Left ventricle myocardium inferior (tissue), 1 donor: ENCODE data around the gene TCF4. TPM values are rescaled to one million over a fixed set of nuclear protein-coding genes. Genes with fewer than 3 reads are reported as not detected.

Experiments used
- DNase-seq: peaks from one replicate; pipeline ENCODE4 v3.0.0-alpha.2; 2020
- H3K27ac ChIP-seq: fragments of 200-600 bp; replicated peaks from 2 replicates; pipeline ENCODE4 v1.8.0; 2021
- H3K27me3 ChIP-seq: fragments of 200-600 bp; 2 replicates; pipeline ENCODE4 v1.8.0; 2021; ENCODE audit warnings: low read depth
- H3K36me3 ChIP-seq: fragments of 200-600 bp; 2 replicates; pipeline ENCODE4 v1.8.0; 2021
- H3K4me1 ChIP-seq: fragments of 200-600 bp; 2 replicates; pipeline ENCODE4 v1.8.0; 2021
- H3K4me3 ChIP-seq: fragments of 200-600 bp; 2 replicates; pipeline ENCODE4 v1.8.0; 2021; ENCODE audit warnings: mild to moderate bottlenecking, moderate library complexity
- H3K9me3 ChIP-seq: fragments of 200-600 bp; replicated peaks from 2 replicates; pipeline ENCODE4 v1.8.0; 2021
- intact Hi-C: fragments of 100-400 bp; cut with micrococcal nuclease; formaldehyde crosslinking; loops from one replicate; pipeline ENCODE4 v1.11.0; 2022
- total RNA-seq: library from RNA; stranded (reverse); fragmentation: NEBNext Ultra II Directional; extraction: Animal tissue kit (Norgen Biotek cat#: 25700); gene quantifications from one replicate; pipeline ENCODE4 v1.2.1, GENCODE V29; 2021
- TF ChIP-seq, protein P1 (sequence below): fragments of 200-600 bp; IDR thresholded peaks from 2 replicates; pipeline ENCODE4 v1.8.0; 2021; ENCODE audit warnings: antibody characterized with exemption, mild to moderate bottlenecking, borderline replicate concordance
- donor health status: DM: no; HTN: yes; CAD: no; lungs with severe emphysema.

The TCF4 gene
- total RNA-seq, 1 donor from 2014 or later = 58.9 TPM

DNA sequence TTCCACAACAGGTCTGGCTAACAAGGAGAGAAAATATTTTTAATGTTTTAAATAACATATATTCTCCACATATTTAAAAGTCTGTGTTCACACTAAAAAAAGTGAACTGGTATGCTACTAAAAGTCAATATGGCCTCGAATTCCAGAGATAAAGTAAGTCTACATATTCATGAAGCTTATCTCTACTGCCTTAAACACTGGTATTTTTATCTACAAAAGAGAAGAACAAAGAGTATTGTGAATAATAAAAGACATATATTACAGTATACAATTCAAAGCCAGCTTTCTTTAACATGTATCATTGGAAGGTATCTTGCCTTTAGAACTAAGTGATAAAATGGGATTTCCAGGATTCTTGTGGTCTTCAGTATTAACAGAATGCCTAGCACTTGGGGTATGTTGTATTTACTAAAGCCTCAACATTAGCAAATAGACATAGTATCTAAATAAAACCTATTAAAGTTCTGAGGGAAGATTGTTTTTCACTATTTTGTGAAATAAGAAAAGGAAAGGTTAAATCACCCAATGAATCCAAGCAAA, 325.9 kb downstream of the TCF4 start:
- TF ChIP-seq, protein P1, sequence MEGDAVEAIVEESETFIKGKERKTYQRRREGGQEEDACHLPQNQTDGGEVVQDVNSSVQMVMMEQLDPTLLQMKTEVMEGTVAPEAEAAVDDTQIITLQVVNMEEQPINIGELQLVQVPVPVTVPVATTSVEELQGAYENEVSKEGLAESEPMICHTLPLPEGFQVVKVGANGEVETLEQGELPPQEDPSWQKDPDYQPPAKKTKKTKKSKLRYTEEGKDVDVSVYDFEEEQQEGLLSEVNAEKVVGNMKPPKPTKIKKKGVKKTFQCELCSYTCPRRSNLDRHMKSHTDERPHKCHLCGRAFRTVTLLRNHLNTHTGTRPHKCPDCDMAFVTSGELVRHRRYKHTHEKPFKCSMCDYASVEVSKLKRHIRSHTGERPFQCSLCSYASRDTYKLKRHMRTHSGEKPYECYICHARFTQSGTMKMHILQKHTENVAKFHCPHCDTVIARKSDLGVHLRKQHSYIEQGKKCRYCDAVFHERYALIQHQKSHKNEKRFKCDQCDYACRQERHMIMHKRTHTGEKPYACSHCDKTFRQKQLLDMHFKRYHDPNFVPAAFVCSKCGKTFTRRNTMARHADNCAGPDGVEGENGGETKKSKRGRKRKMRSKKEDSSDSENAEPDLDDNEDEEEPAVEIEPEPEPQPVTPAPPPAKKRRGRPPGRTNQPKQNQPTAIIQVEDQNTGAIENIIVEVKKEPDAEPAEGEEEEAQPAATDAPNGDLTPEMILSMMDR = no peak
- peaks cover 56% of the 10 kb centered on the region for H3K36me3 ChIP-seq
- no peak overlapping the region for H3K4me3 ChIP-seq
- H3K27me3 ChIP-seq = no peaks in the 10 kb centered on the region
- no peak for DNase-seq
- H3K27ac ChIP-seq = peak overlapping the region; percentile 28
- H3K4me1 ChIP-seq = peaks cover 51% of the 10 kb centered on the region
- intact Hi-C loops = loop anchor here (10.0 kb wide), 1 partner anchor 53 kb away; no protein-coding TSS in a partner anchor
- H3K9me3 ChIP-seq = no peaks in the 10 kb centered on the region

DNA sequence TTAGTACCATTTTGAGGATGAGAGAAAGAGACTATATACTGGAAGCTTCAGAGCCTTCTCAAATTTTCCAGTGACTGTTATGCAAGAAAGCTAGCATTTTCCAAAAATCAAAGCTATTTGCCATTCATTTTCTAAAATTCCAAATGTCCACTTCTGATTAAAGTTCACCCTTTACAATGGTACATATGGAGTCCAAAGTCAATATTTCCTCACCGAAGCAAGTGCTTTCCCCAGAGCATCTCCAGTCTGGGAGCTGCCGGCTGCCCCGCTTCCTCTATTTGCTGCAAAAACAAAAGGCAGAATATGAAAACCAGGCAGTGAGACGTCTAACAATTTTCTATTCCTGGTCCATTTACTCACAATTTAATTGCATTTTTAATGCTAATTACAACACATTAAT, 326.7 kb downstream of the TCF4 start:
- Histone ChIP-seq H3K27me3 (no peaks in the 10 kb centered on the region), H3K4me3 (no peak overlapping the region), H3K4me1 (peaks cover 42% of the 10 kb centered on the region), H3K36me3 (peaks cover 57% of the 10 kb centered on the region), H3K27ac (peak overlapping the region; percentile 28), H3K9me3 (no peaks in the 10 kb centered on the region)
- intact Hi-C loops = loop anchor here (10.0 kb wide), 1 partner anchor 54 kb away; no protein-coding TSS in a partner anchor
- TF ChIP-seq, protein P1 = no peak
- DNase-seq = no peak

DNA sequence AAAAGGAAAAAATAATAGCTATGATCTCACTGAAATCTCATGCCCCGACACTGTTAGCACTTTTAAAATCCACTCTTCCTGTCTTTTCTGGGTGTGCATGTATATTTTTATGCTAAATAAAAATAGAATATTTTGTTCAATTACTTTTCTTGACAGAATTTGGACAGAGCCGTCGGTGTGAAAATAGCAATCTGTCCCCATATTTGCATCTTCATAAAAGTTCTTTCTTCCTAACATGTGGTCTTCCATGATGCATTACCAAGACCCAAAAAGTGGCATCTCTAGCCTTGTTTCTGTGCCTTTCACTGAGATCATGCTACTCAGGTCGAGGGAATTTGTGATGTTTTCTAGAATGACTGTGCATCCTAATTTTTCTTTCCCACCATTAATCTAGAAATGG, 329.9 kb downstream of the TCF4 start:
- Histone ChIP-seq H3K4me3 (no peak overlapping the region), H3K4me1 (peaks cover 24% of the 10 kb centered on the region), H3K36me3 (peaks cover 79% of the 10 kb centered on the region), H3K9me3 (no peaks in the 10 kb centered on the region), H3K27me3 (no peaks in the 10 kb centered on the region), H3K27ac (no peak overlapping the region)
- intact Hi-C loops = no loop called here
- no peak for DNase-seq
- TF ChIP-seq, protein P1 = no peak

DNA sequence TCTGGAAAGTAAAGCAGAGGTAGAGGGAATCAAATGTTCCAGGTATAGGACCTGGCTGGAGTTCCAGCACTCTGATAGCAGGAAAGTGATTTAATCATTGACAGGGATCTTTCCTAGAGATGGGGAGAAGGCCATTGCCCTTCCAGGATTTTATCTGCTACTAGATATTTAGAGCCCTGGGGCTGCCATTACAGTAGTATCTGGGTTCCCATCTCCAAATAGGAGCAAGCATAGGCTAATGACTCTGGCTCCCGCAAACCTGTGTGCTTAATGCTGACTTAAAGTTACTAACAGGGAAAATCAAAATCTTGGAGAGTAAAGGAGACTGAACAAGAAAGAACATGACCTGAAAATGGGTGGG, 331.1 kb downstream of the TCF4 start:
- DNase-seq = no peak
- TF ChIP-seq, protein P1 = no peak
- no peaks in the 10 kb centered on the region for H3K9me3 ChIP-seq
- H3K36me3 ChIP-seq = peaks cover 79% of the 10 kb centered on the region
- peaks cover 32% of the 10 kb centered on the region for H3K4me1 ChIP-seq
- no peak overlapping the region for H3K27ac ChIP-seq
- intact Hi-C loops = no loop called here
- no peak overlapping the region for H3K4me3 ChIP-seq
- H3K27me3 ChIP-seq = no peaks in the 10 kb centered on the region

DNA sequence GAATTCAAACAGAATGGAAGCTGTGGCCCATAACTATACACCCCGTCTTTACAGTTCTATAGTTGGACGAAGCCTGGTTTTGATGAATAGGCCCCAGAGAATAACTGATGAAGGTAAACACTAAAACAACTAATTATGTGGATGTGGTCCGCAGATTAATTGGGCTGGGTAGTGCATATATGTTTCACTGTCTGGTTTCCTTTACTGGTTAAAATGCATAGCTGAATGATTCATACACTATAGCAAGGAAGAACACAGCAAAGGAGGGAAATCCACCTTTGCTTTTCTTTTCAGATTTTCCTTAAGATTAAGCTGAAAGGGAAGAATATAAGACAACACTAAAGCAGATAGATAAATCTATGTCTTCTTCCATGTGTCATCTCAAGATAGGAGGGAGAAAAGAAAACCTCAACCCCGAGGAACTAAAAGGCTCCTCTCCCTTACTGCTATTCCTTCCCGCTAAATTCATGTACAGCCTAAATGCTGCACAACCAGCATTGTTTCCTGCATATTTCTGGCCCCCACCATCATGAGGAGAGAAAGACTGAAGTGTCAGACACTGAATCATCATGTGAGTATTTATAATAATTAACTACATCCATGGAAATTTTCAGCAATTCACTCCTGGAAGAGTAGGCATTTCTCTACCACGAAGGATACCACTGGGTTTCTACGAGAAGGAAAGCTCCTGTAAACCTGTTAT, 331.6 kb downstream of the TCF4 start:
- Histone ChIP-seq H3K36me3 (peaks cover 78% of the 10 kb centered on the region), H3K4me1 (peaks cover 33% of the 10 kb centered on the region), H3K27ac (no peak overlapping the region), H3K4me3 (no peak overlapping the region), H3K27me3 (no peaks in the 10 kb centered on the region), H3K9me3 (no peaks in the 10 kb centered on the region)
- TF ChIP-seq, protein P1 = no peak
- no peak for DNase-seq
- intact Hi-C loops = no loop called here
